Fibroblast of skin of back (primary cell): ENCODE data around the gene VAC14.

Source experiments
- DNase-seq: peaks from one replicate; pipeline ENCODE4 v3.0.0-alpha.2; 2013

The VAC14 gene

DNA sequence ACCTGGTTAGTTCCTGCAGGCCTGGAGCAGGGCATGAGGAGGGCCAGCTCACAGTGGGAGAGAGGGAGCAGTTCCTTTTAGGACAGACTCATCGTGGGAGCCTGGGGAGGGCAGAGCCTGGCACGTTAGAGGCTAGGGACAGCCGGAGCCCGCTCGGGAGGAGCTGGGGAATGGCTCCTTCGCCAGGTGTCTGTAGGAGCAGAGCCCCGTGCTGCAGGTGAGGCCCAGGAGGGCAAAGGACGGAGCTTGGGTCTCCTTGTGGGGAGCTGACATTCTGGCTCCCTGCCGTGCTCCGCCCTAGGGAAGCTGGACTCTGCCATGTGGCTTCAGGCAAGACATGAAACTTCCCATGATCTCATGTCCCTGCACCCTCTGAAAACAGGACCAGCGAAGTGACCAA is 96.4 kb downstream of the VAC14 start:
- DNase-seq: no peak

DNA sequence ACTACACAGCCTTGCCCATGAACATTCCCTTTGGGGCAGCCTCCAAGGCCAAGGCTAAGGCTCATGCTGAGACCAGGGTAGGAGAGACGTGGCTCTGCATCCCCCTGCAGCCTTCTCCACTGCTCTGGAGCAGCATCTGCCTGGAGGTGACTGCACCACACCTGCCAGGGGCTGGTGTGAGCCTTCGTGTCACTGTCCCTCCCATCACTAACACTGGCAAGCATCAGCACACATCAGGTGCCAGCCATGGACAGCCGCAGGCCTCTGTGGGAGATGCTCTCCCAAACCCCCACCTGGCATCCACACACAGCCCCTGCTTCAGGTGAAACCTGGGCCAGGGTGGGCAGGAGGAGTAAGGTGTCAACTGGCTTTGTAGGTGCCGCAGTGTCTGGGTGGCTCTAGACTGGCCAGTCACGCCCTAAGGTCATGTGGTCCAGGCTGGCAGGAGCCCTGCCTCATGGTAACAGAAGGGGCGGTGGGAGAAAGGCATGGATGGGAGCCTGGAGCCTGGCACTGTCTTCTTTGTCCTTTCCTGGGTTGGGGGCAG is 97.0 kb downstream of the VAC14 start:
- no peak for DNase-seq

DNA sequence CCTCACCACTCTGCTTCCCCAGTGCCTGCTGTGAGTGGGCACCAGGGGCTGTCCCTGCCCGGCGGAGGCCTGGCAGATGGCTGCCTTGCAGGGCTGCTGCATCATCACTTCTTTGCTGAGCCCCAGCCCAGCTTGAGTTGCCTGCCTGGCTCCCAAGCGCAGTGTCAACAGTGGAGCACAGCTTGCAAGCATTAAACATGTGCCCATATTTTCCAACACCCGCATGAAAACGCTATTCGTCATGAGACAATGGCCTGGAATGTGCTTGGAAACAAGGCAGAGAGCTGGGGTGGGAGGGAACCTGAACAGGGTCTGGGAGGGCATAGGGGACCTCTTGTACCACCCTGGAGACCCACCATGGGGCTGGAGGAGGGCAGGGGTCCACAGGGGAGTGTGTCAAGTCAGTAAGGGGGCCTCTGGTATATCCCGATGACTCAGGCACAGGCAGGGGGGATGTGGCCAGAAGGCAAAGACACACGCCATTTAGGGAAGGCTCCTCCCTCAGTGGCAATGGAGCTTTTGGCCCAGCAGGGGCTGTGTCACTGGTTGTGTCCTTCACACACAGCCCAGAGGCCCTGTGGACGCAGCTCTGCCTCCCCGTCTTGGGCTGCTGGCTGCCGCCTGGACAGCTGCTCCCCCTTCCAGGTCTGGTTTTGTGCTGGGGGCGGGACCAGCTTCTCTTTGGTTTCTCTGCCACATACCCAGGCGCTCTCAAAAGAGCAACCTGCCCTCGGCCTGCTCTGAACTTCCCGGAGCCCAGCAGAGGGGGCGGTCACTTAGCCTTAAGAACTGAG is 97.7 kb downstream of the VAC14 start:
- DNase-seq: peak; percentile 96

DNA sequence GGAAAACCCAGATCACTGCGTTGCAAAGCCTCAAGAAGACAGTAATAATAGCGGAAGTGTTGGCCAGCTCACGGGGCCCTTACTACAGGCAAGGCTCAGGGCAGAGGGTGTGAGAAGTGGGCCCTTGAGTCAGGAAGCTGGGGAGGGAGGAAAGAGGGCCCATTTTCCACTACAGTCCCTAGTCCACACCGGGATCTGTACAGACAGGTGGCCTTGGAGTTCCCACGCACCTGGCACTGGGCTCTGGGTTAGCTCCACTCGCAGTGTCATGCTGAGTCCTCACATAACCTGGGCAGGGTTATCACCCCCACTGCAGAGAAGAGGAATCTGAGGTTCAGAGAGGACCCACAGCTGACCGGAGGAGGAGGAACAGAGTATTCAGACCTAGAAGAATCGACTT is 98.3 kb downstream of the VAC14 start:
- DNase-seq: no peak

DNA sequence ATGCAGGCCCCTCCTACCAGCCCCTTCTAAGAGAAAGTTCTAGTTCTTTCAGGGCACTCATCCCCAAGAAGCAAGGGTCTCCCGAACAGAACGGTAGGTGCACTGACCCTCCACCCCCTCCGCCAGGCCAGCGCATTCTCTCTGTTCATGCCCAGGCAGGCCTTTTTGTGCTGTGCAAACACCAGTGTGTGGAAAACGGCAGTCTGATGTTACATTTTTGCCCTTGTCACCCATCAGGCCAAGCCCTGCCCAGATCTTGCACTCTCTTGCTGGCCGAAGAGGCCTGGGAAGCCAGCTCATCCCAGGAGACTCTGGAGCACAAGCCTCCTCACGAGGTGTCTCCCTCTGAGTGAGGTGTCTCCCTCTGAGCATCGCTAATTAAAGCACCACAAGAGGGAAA is 99.0 kb downstream of the VAC14 start:
- no peak for DNase-seq

GRCh38 chr16:70701596-70701995 is 99.4 kb downstream of the VAC14 start:
- DNase-seq: no peak

DNA sequence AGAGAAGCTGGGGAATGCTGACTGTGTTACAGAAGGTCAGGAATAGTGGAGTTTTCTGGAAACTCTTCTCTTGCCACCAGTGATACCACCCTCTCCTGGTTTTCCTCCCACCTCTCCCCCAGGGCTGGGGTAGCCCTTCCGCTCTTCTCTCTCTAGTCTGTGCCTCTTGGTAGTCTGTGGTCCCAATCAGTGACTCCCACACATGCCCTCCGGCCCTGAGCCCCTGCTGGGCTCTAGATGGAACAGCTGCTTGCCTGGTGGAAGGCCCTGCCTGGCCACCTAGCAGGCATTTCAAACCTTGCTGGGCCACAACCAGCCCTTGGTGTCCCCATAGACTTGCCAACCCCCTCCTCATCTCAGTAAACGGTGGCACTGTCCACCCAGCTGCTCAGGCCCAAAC is 99.9 kb downstream of the VAC14 start:
- DNase-seq: no peak

GRCh38 chr16:70700101-70701020 is 100.6 kb downstream of the VAC14 start:
- DNase-seq: no peak

- no peak for DNase-seq
These were observed 101.3 kb downstream of the VAC14 start for GRCh38 chr16:70699696-70700095.

DNA sequence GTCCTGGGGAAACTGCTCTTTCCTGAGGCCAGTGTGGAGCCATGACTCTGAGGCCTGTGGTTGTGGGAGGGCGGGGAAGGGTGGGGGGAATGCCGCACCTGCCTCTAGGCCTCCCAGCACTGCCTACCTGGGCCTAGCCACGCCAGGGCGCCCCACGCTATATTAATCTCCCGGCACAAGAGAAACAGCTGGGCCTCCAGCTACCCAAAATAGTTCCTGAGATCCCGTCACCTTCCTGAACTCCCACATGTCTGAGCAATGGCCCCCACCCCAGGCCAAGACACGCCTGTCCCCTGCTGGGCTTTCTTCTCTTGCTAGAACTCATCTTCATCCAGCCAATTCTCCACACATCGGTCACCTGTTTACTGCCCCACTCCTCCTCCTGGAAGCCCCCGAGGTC is 102.1 kb downstream of the VAC14 start:
- no peak for DNase-seq

DNA sequence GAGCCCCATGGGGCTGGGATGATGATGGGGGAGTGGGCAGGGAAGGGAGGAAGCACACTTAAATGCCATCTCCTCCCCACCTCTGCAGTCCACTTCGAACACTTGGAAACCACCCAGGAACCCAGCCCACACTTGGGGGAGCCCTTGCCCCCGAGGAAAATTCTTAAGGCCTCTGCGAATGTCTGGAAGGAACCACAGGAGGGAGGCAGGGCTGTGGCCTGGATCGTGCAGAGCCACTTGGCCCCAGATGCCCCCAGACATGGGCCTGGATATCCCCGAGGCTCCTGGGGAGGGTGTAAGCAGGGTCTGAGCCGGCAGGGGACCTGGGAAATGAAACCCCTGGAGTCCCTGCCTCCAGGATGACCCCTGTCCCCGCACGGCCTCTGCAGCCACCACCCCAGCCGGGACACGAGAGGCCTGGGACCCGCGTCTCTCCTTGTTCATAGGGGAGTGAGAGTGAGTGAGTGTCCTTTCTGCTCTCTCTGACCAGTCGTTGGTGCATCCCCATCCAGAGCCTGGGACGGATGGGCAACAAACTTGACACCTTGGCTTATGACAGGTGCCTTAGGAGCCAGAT is 103.3 kb downstream of the VAC14 start:
- peak; percentile 81 for DNase-seq

DNA sequence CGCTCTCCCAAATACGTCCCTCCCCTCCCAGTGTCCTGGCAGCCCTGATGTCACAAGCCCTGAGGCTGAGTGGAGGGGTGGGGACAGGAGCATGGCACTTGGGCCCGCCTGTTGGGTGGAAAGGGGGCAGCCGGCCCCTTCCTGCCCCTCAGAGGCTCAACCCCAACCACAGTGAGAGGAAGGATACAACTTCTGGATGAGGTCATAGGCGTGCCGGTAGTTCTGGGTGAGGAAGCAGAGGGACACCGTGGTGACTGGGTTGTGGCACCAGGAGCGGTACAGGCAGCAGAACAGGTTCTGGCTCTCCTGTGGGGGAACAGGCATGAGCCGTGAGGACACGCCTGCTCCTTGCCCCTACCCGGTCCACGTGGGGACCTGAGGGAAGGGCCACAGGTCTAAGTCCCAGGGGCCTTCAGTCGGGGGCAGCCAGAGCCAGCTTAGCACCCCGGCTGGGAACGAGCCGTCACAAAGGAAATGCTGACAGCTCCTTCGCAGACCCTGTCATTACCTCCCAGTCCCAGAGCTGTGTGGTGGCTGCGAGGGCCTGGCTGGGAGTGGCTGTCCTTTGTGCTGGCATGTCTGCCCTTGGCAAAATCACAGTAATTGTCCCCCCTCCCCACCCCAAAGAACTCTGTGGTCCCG is 103.9 kb downstream of the VAC14 start:
- peak; percentile 64 for DNase-seq

GRCh38 chr16:70696355-70696754 is 104.6 kb downstream of the VAC14 start:
- DNase-seq: no peak

- peak; percentile 67 for DNase-seq
These were observed 105.5 kb downstream of the VAC14 start for GRCh38 chr16:70695331-70696070.

- DNase-seq: no peak
These were observed 106.1 kb downstream of the VAC14 start for GRCh38 chr16:70694868-70695218.

DNA sequence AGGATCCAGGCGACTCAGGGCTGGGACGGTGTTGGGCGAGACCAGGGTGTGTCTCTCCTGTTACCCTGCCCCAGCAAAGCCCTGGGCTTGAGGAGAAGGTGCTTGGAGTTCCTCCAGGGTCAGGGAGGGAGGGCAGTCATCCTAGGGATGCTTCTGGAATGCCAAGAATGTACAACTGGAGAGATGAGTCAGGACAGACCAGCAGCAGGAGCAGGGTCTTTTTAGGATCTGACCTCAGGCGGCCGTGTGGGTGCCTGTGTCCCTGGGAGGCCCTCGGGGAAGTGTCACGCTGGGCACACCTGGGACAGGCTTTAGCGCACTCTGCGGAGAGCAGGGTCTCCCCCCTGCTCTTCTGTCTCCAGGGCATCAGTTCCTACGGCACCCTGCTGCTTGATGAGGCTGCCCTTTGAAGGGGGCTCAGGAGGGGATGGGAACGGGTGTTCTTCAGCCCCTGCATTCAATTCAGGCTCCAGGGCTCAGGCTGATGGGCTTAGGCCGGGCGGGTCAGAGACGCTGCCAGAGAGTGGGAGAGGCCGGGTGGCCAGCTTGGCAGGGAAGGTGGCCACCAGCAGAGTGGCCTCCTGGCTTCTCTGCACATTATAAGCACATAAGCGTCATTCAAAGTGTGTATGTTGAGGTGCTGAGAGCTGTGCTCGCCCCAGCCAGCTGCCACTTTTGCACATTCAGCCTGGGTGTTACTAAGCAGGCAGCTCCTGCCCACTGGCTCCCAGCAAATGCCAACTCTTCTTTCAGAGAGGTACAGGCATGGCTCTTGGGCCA is 106.7 kb downstream of the VAC14 start:
- peak; percentile 95 for DNase-seq

DNA sequence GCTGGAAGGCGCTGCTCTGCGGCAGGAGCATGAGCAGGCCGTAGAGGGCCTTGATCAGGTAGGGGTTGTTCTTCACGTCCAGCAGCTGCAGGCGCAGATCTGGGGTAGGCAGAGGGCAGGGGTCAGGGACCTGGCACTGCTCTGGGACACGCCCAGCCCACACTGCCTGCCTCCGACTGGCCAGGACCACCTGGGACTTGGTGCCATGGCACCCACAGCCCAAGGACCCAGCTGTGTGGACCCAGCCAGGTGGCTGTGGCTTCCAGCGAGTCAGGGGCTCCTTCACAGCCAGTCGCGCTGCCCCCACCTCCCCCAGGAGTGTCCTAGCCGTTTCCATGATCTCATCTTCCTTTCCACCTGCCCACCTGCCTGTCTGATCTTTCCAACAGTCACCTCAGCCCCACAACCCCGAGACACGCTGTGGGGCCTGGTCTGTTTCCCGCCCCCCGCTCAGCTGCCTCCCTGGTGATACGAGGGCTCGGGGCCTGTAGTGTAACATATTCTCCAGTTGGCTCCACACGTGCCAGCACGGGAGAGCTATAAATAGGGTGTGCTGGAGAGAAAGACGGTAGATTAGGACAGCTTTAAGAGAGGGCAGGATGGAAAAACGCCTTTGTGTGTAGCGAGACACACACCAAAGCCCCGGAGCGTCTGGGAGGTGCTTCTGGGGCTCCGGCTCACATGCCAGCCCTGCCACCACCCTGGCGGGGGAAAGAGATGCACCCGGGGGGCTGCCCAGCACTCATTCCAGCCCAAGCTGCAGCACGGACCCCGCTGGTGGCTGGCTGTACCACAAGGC is 107.9 kb downstream of the VAC14 start:
- DNase-seq: peak; percentile 70

DNA sequence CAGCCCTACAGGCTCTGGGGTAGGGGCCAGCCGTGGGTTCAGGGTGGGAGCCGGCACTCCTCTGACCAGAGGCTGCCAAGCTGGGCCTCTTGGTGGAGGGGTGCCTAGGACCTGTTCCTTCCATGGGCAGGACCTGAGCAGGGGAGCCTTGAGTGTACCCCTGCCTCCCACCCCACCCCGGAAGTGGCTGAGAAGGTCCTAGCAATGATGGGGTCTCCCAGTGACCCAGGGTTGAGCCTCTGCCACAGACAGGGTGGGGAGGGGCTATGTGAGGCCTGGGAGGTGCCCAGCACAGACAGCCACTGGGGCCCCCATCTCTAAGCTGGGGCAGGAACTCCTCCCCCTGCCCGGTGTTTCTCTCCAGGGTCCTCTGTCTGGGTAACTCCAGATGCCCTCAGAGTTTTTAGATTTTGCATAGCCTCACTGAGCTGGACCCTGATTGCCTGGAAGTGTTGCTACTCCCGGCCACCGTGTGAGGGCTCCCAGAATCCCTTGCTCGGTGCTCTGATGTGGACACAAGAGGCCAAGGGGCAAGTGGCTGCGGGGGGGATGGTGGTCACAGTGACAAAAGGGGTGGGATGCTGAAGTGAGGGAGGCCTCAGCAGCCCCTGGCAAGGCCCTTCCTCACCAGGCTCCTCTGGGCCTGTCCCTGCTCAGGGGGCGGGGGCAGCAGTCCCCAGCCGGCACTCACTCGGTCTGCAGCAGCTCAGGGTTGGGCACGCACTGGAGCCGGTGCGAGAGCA is 108.7 kb downstream of the VAC14 start:
- no peak for DNase-seq
